ENCODE results near the gene ATP10A. TPM values are rescaled to one million over a fixed set of nuclear protein-coding genes. Genes with fewer than 3 reads are reported as not detected.

Gene ATP10A
- total RNA-seq, 1 donor from 2014 or later = 6.8 TPM

GRCh38 chr15:25838871-25839195 lies 24.3 kb downstream of the ATP10A start:
- H3K27me3 Mint-ChIP-seq (ENCODE audit: low read depth) = no peaks in the 10 kb centered on the region
- no peaks in the 10 kb centered on the region for H3K9me3 Mint-ChIP-seq
- no peak overlapping the region for H3K27ac Mint-ChIP-seq (ENCODE audit: unreplicated experiment)
- no peaks in the 10 kb centered on the region for H3K4me1 Mint-ChIP-seq
- no peak for DNase-seq (ENCODE audit: low read depth, low spot score)
- no peak overlapping the region for H3K4me3 Mint-ChIP-seq
- no peak for TF ChIP-seq CTCF (conservative IDR thresholded peaks at IDR 0.05)
- no peaks in the 10 kb centered on the region for H3K36me3 Mint-ChIP-seq (ENCODE audit: low read depth)

GRCh38 chr15:25838191-25838870 lies 24.8 kb downstream of the ATP10A start:
- H3K27me3 Mint-ChIP-seq (ENCODE audit: low read depth) = no peaks in the 10 kb centered on the region
- no peaks in the 10 kb centered on the region for H3K36me3 Mint-ChIP-seq (ENCODE audit: low read depth)
- no peak for TF ChIP-seq CTCF (conservative IDR thresholded peaks at IDR 0.05)
- DNase-seq (ENCODE audit: low read depth, low spot score) = no peak
- H3K4me3 Mint-ChIP-seq = no peak overlapping the region
- H3K27ac Mint-ChIP-seq (ENCODE audit: unreplicated experiment) = no peak overlapping the region
- no peaks in the 10 kb centered on the region for H3K4me1 Mint-ChIP-seq
- H3K9me3 Mint-ChIP-seq = no peaks in the 10 kb centered on the region

- no peak for DNase-seq (ENCODE audit: low read depth, low spot score)
- TF ChIP-seq CTCF (conservative IDR thresholded peaks at IDR 0.05) = no peak
- Mint-ChIP-seq H3K36me3 (ENCODE audit: low read depth) (peaks cover 3% of the 10 kb centered on the region), H3K9me3 (peaks cover 2% of the 10 kb centered on the region), H3K4me1 (peaks cover 4% of the 10 kb centered on the region), H3K27me3 (ENCODE audit: low read depth) (no peaks in the 10 kb centered on the region), H3K4me3 (no peak overlapping the region), H3K27ac (ENCODE audit: unreplicated experiment) (no peak overlapping the region)
These were observed 31.0 kb downstream of the ATP10A start for GRCh38 chr15:25832158-25832557.

- no peak for TF ChIP-seq CTCF (conservative IDR thresholded peaks at IDR 0.05)
- H3K4me3 Mint-ChIP-seq = no peak overlapping the region
- peaks cover 5% of the 10 kb centered on the region for H3K9me3 Mint-ChIP-seq
- peaks cover 3% of the 10 kb centered on the region for H3K36me3 Mint-ChIP-seq (ENCODE audit: low read depth)
- H3K4me1 Mint-ChIP-seq = peaks cover 4% of the 10 kb centered on the region
- no peak overlapping the region for H3K27ac Mint-ChIP-seq (ENCODE audit: unreplicated experiment)
- no peaks in the 10 kb centered on the region for H3K27me3 Mint-ChIP-seq (ENCODE audit: low read depth)
- DNase-seq (ENCODE audit: low read depth, low spot score) = no peak
These were observed 32.2 kb downstream of the ATP10A start for GRCh38 chr15:25830844-25831451.

- no peaks in the 10 kb centered on the region for H3K27me3 Mint-ChIP-seq (ENCODE audit: low read depth)
These were observed 34.1 kb downstream of the ATP10A start for GRCh38 chr15:25829073-25829472.

More at GRCh38 chr15:25829073-25829472, 34.1 kb downstream of the ATP10A start:
- H3K27ac Mint-ChIP-seq (ENCODE audit: unreplicated experiment) = no peak overlapping the region
- peaks cover 4% of the 10 kb centered on the region for H3K4me1 Mint-ChIP-seq
- H3K9me3 Mint-ChIP-seq = peaks cover 5% of the 10 kb centered on the region
- DNase-seq (ENCODE audit: low read depth, low spot score) = no peak
- H3K4me3 Mint-ChIP-seq = no peak overlapping the region
- H3K36me3 Mint-ChIP-seq (ENCODE audit: low read depth) = peaks cover 5% of the 10 kb centered on the region
- TF ChIP-seq CTCF (conservative IDR thresholded peaks at IDR 0.05) = no peak

Data from neural crest cell (in vitro differentiated cells).